Vagina (tissue), 2 donors: ENCODE results near the gene TFG. TPM values are rescaled to one million over a fixed set of nuclear protein-coding genes. Genes with fewer than 3 reads are reported as not detected.

Experiments
- DNase-seq, 2 donors: peaks; one replicate each; pipeline ENCODE4 v3.0.0-alpha.2; 2017; ENCODE audit errors: extremely low spot score in 2 of 2
- H3K27ac ChIP-seq: fragments of 200-600 bp; sonication (generic); one replicate; pipeline ENCODE4 v1.5.1; 2019
- H3K27me3 ChIP-seq: fragments of 200-600 bp; sonication (generic); one replicate; pipeline ENCODE4 v1.5.1; 2019
- H3K36me3 ChIP-seq, 2 donors: fragments of 200-600 bp; sonication (generic); one replicate each; pipeline ENCODE4 v1.5.1; 2017 to 2019
- H3K4me1 ChIP-seq: fragments of 200-600 bp; sonication (generic); one replicate; pipeline ENCODE4 v1.5.1; 2019
- H3K4me3 ChIP-seq, 2 donors: fragments of 200-600 bp; sonication (generic); 1 replicate in 1 of 2; 2 replicates in 1 of 2; pipeline ENCODE4 v1.5.1; 2016 to 2019
- H3K9me3 ChIP-seq: fragments of 200-600 bp; sonication (generic); one replicate; pipeline ENCODE4 v1.5.1; 2019
- POLR2A ChIP-seq, 2 donors: fragments of 450-650 bp; IDR thresholded peaks; one replicate each; pipeline ENCODE4 v1.6.1; 2017; ENCODE audit warnings: antibody characterized with exemption in 2 of 2, mild to moderate bottlenecking in 2 of 2, moderate library complexity in 2 of 2
- POLR2AphosphoS5 ChIP-seq, 2 donors: sonication (generic); formaldehyde crosslinking; IDR thresholded peaks; one replicate each; pipeline ENCODE4 v1.9.0; 2017; ENCODE audit warnings: antibody characterized with exemption in 2 of 2, mild to moderate bottlenecking in 2 of 2, low read depth in 1 of 2; ENCODE audit not compliant: insufficient read depth in 1 of 2
- intact Hi-C: fragments of 100-400 bp; cut with DNase I; formaldehyde crosslinking; loops from one replicate; pipeline ENCODE4 v1.15.1; 2023
- total RNA-seq: library from RNA; depleted of rRNA; stranded (reverse); fragments of >200 nt; gene quantifications from one replicate; pipeline ENCODE4 v1.2.3, GENCODE V29; 2016
- TF ChIP-seq, protein P1 (sequence below), 3 experiments: fragments of 450-650 bp in 2 of 3; fragments of 200-600 bp in 1 of 3; sonication (generic) in 1 of 3; IDR thresholded peaks; one replicate each; pipeline ENCODE4 v1.5.1; 2017 to 2019; ENCODE audit warnings: antibody characterized with exemption in 3 of 3, mild to moderate bottlenecking in 2 of 3, moderate library complexity in 2 of 3

TFG gene
- total RNA-seq, 1 donor from 2014 or later = 64.3 TPM

DNA sequence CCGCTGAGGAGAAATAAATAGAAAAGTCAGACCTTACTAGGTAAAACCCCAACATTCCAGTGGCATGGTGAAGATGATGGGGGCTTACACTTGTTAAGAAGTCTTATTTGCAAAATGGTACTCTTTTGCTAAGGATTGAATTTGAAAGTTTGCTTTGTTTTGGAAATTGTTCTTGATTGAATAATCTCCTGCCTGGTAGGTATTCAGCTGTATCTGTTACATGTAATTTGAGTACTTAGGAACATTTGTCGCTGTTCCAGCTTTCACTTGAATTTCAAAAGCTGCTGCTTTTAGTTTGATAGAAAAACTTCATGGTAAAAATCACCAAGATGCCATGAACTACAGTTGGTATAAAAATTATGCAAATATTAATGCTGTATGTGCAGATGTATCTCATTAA, 44.6 kb downstream of the TFG start:
- peaks cover 4 to 39% of the 10 kb centered on the region in 2 donors for H3K36me3 ChIP-seq
- TF ChIP-seq, protein P1, sequence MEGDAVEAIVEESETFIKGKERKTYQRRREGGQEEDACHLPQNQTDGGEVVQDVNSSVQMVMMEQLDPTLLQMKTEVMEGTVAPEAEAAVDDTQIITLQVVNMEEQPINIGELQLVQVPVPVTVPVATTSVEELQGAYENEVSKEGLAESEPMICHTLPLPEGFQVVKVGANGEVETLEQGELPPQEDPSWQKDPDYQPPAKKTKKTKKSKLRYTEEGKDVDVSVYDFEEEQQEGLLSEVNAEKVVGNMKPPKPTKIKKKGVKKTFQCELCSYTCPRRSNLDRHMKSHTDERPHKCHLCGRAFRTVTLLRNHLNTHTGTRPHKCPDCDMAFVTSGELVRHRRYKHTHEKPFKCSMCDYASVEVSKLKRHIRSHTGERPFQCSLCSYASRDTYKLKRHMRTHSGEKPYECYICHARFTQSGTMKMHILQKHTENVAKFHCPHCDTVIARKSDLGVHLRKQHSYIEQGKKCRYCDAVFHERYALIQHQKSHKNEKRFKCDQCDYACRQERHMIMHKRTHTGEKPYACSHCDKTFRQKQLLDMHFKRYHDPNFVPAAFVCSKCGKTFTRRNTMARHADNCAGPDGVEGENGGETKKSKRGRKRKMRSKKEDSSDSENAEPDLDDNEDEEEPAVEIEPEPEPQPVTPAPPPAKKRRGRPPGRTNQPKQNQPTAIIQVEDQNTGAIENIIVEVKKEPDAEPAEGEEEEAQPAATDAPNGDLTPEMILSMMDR (IDR thresholded peaks at IDR 0.05) = no peak
- TF ChIP-seq POLR2A (IDR thresholded peaks at IDR 0.05) (no peak), POLR2AphosphoS5 (IDR thresholded peaks at IDR 0.05; ENCODE audit: insufficient read depth in 1 of 2, low read depth in 1 of 2) (no peak)
- DNase-seq = no peak
- H3K27me3 ChIP-seq = no peaks in the 10 kb centered on the region
- H3K4me3 ChIP-seq = no peak overlapping the region
- H3K4me1 ChIP-seq = no peaks in the 10 kb centered on the region
- intact Hi-C loops = no loop called here
- H3K27ac ChIP-seq = no peak overlapping the region
- no peaks in the 10 kb centered on the region for H3K9me3 ChIP-seq

DNA sequence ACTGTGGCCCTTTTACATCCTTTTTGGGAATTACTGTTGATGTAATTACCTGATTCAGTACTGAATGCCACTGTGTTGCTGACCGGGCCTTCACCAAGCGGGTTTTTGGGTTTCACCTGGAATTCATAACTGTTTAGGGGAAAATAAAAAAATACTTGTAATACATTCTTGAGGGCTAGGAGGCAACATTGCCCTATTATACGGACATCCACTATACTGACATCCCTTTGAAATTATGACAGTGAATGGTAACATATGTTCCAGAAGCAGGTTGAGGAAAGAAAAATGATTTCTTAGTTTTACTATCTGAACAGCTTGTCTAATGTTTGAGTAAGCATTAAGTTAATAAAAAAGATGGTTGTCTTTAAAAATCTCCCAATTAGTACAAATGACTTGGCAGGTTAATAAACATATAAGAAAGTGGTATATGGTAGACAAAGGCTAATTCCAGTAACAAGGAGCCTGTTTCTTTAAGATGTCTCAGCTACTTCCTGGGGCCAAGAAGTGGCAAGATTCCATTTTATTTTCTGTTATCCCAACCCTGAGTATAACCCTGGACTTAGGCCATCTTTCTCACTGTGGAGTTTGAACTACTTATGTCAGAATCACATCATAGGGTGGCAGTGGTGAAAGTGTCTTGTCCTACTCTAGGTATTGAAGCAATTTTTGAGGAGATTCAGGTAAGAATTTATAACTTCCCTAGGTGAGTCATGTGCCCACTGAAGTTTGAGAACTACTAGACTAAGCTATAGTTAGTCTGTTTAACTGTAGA, 45.5 kb downstream of the TFG start:
- Histone ChIP-seq H3K9me3 (no peaks in the 10 kb centered on the region), H3K27ac (no peak overlapping the region), H3K27me3 (no peaks in the 10 kb centered on the region), H3K36me3 (peaks cover 4 to 36% of the 10 kb centered on the region in 2 donors), H3K4me3 (no peak overlapping the region), H3K4me1 (no peaks in the 10 kb centered on the region)
- intact Hi-C loops = no loop called here
- DNase-seq = no peak
- no peak for TF ChIP-seq POLR2A (IDR thresholded peaks at IDR 0.05)
- TF ChIP-seq POLR2AphosphoS5 (IDR thresholded peaks at IDR 0.05; ENCODE audit: insufficient read depth in 1 of 2, low read depth in 1 of 2) = no peak
- TF ChIP-seq, protein P1 (IDR thresholded peaks at IDR 0.05) = no peak

DNA sequence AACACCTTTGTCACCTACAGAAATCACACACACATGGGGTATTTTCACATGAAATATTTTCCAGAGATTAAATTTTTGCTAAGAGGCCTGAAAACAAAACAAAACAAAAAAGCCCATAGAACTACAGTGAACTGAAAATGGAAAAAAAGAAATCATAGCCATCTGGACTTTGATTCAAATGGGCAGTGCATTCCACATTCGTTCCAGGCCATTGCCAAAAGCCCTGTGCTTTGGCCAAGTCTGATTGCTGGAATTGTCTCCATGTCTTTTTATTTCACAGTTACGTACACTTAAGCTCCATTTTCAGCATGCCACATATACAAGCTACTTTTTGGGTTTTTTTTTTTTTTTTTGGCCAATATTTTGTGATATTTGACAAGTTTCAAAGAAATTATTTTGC, 47.1 kb downstream of the TFG start:
- Histone ChIP-seq H3K4me1 (peaks cover 8% of the 10 kb centered on the region), H3K9me3 (no peaks in the 10 kb centered on the region), H3K27ac (no peak overlapping the region), H3K4me3 (no peak overlapping the region), H3K36me3 (peaks cover 1 to 22% of the 10 kb centered on the region in 2 donors), H3K27me3 (no peaks in the 10 kb centered on the region)
- no peak for TF ChIP-seq POLR2A (IDR thresholded peaks at IDR 0.05)
- TF ChIP-seq, protein P1 (IDR thresholded peaks at IDR 0.05) = no peak
- no peak for TF ChIP-seq POLR2AphosphoS5 (IDR thresholded peaks at IDR 0.05; ENCODE audit: insufficient read depth in 1 of 2, low read depth in 1 of 2)
- no peak for DNase-seq
- intact Hi-C loops = no loop called here

DNA sequence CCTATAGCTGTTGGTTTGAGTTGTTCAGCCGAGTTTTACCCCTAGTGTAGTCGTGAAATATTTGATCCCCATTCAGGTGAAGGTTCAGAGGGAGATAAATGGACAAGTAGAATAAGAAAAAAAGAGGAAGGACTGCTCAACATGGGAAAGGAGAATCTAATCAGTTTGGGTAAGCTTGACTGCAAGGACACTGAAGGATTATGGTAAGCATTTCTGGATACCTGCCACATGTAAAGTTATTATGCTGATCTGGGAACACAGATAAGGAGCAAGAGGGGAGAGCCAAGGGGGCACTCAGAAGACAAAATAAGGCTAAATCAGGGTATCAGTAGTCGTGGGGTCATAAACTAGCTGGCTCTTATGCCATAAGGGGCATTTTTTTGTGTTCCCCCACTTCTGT, 49.9 kb downstream of the TFG start:
- Histone ChIP-seq H3K36me3 (no peaks in the 10 kb centered on the region), H3K27me3 (no peaks in the 10 kb centered on the region), H3K4me1 (peaks cover 17% of the 10 kb centered on the region), H3K9me3 (no peaks in the 10 kb centered on the region), H3K27ac (no peak overlapping the region), H3K4me3 (no peak overlapping the region)
- intact Hi-C loops = no loop called here
- TF ChIP-seq, protein P1 (IDR thresholded peaks at IDR 0.05) = no peak
- TF ChIP-seq POLR2A (IDR thresholded peaks at IDR 0.05) = no peak
- no peak for TF ChIP-seq POLR2AphosphoS5 (IDR thresholded peaks at IDR 0.05; ENCODE audit: insufficient read depth in 1 of 2, low read depth in 1 of 2)
- DNase-seq = no peak

DNA sequence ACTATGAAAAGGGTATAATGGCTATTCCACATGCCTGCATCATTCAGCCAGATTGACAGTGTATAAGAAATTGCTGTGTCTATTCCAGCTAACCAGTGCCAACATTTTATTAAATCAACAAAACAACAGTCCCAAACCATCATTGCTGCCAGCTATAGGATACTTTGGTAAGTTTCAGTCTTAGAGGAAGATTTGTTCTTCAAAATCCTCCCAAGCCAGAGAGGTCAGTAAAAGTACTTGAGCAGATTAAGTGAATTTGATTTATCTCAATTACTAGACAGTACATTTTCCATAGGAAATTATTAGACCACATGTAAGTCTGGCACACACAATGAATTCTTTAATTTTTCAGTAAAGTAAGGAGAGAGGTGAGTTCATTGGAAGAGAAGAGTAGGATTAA, 50.7 kb downstream of the TFG start:
- H3K27ac ChIP-seq = no peak overlapping the region
- H3K36me3 ChIP-seq = no peaks in the 10 kb centered on the region
- TF ChIP-seq, protein P1 (IDR thresholded peaks at IDR 0.05) = no peak
- TF ChIP-seq POLR2AphosphoS5 (IDR thresholded peaks at IDR 0.05; ENCODE audit: insufficient read depth in 1 of 2, low read depth in 1 of 2) (no peak), POLR2A (IDR thresholded peaks at IDR 0.05) (no peak)
- H3K9me3 ChIP-seq = no peaks in the 10 kb centered on the region
- intact Hi-C loops = no loop called here
- no peaks in the 10 kb centered on the region for H3K27me3 ChIP-seq
- no peak overlapping the region for H3K4me3 ChIP-seq
- DNase-seq = no peak
- peaks cover 17% of the 10 kb centered on the region for H3K4me1 ChIP-seq
